Measurements from ENCODE around the gene UST.

The UST gene

GRCh38 chr6:149050160-149050559 is 303.3 kb downstream of the UST start:
- DNase-seq (ENCODE audit: low spot score), result no peak
- TF ChIP-seq CTCF (IDR thresholded peaks at IDR 0.05; ENCODE audit: borderline replicate concordance, control extremely low read depth, extremely low read depth, insufficient read depth, missing control alignments), result no peak
- in situ Hi-C loops (cut with MboI; ENCODE audit: low sequenced_read_pairs, unreplicated experiment), result no loop called here

GRCh38 chr6:149052350-149053106 is 305.7 kb downstream of the UST start:
- no peak for TF ChIP-seq CTCF (IDR thresholded peaks at IDR 0.05; ENCODE audit: borderline replicate concordance, control extremely low read depth, extremely low read depth, insufficient read depth, missing control alignments)
- in situ Hi-C loops (cut with MboI; ENCODE audit: low sequenced_read_pairs, unreplicated experiment), result no loop called here
- DNase-seq (ENCODE audit: low spot score), result no peak

- no peak for DNase-seq (ENCODE audit: low spot score)
- no peak for TF ChIP-seq CTCF (IDR thresholded peaks at IDR 0.05; ENCODE audit: borderline replicate concordance, control extremely low read depth, extremely low read depth, insufficient read depth, missing control alignments)
- in situ Hi-C loops (cut with MboI; ENCODE audit: low sequenced_read_pairs, unreplicated experiment), result no loop called here
Observed at GRCh38 chr6:149053848-149054558, 307.2 kb downstream of the UST start.

GRCh38 chr6:149054559-149055194 is 307.8 kb downstream of the UST start:
- DNase-seq (ENCODE audit: low spot score), result no peak
- in situ Hi-C loops (cut with MboI; ENCODE audit: low sequenced_read_pairs, unreplicated experiment), result no loop called here
- TF ChIP-seq CTCF (IDR thresholded peaks at IDR 0.05; ENCODE audit: borderline replicate concordance, control extremely low read depth, extremely low read depth, insufficient read depth, missing control alignments), result no peak

- no peak for DNase-seq (ENCODE audit: low spot score)
- in situ Hi-C loops (cut with MboI; ENCODE audit: low sequenced_read_pairs, unreplicated experiment), result no loop called here
- TF ChIP-seq CTCF (IDR thresholded peaks at IDR 0.05; ENCODE audit: borderline replicate concordance, control extremely low read depth, extremely low read depth, insufficient read depth, missing control alignments), result no peak
Observed at GRCh38 chr6:149055195-149055899, 308.5 kb downstream of the UST start.

GRCh38 chr6:149056777-149057463 is 310.1 kb downstream of the UST start:
- in situ Hi-C loops (cut with MboI; ENCODE audit: low sequenced_read_pairs, unreplicated experiment), result no loop called here
- no peak for TF ChIP-seq CTCF (IDR thresholded peaks at IDR 0.05; ENCODE audit: borderline replicate concordance, control extremely low read depth, extremely low read depth, insufficient read depth, missing control alignments)
- no peak for DNase-seq (ENCODE audit: low spot score)
